DMS114 treated with DMSO at 0.1 percent for 48 hours (cell line): Measurements from ENCODE around the gene NRDC.
A peak's percentile ranks its signal among the peaks of the same experiment; 100 is the strongest.

Experiments
- DNase-seq: peaks from one replicate; lab custom pipeline; 2025; ENCODE audit not compliant: unreplicated experiment; lab: John Stamatoyannopoulos, UW

The NRDC gene, protein sequence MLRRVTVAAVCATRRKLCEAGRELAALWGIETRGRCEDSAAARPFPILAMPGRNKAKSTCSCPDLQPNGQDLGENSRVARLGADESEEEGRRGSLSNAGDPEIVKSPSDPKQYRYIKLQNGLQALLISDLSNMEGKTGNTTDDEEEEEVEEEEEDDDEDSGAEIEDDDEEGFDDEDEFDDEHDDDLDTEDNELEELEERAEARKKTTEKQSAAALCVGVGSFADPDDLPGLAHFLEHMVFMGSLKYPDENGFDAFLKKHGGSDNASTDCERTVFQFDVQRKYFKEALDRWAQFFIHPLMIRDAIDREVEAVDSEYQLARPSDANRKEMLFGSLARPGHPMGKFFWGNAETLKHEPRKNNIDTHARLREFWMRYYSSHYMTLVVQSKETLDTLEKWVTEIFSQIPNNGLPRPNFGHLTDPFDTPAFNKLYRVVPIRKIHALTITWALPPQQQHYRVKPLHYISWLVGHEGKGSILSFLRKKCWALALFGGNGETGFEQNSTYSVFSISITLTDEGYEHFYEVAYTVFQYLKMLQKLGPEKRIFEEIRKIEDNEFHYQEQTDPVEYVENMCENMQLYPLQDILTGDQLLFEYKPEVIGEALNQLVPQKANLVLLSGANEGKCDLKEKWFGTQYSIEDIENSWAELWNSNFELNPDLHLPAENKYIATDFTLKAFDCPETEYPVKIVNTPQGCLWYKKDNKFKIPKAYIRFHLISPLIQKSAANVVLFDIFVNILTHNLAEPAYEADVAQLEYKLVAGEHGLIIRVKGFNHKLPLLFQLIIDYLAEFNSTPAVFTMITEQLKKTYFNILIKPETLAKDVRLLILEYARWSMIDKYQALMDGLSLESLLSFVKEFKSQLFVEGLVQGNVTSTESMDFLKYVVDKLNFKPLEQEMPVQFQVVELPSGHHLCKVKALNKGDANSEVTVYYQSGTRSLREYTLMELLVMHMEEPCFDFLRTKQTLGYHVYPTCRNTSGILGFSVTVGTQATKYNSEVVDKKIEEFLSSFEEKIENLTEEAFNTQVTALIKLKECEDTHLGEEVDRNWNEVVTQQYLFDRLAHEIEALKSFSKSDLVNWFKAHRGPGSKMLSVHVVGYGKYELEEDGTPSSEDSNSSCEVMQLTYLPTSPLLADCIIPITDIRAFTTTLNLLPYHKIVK

DNA sequence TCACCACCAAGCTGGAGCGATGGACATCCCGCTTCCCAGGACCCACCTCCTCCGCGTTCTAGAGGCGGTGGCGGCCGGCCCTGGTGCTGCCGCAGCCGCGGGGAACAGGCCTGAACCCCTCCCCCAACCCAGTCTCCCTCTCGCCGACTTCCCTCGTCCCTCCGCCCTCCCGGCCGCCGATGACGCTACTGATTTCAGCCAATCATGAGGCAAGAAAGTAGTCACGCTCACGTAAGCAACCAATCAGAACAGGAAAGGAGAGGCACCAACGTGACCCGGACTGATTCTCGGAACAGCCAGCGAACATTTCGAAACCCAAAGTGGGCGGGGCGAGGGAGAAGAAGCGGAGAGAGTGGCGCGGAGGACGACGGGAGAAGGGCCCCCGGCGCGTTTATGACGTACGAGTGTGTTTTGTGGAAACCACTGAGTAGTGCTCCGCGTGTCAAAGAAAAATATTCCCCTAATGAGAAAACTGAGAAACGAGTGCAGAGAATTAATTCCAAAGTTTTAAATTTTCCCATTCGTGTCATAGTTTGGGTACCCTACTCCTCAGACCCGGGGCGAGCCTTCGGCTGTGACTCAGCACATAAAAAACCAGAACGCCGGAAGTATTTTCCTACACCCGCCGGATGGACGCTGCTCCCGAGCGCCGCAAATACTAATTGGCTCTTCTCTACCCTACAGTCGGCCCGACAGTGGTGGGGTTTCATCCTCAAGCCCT lies at the start of gene NRDC:
NRDC (minus strand) TSS at position 112 of the 721 bp plus-strand sequence. CDS start 112 bp downstream, outside the sequence.
- peak; percentile 100 for DNase-seq

DNA sequence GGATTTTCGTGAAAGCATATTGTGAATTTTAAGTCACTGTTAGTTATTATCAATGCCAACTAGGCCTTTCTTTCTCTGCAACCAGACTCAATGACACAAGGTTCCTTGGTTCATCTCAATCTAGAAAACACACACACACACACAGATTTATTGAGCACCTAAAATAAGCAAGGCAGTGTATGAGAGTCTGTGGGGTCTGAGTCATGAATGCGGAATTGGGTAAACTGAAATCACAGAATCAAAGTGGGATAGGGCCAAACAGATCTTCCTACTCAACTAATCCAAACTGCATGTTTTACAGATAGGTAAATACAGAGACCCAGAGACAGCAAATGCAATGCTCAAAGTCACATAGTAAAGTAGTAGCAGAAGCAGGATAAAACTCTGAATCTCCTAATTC lies 48.5 kb upstream of the NRDC start:
- DNase-seq = no peak

DNA sequence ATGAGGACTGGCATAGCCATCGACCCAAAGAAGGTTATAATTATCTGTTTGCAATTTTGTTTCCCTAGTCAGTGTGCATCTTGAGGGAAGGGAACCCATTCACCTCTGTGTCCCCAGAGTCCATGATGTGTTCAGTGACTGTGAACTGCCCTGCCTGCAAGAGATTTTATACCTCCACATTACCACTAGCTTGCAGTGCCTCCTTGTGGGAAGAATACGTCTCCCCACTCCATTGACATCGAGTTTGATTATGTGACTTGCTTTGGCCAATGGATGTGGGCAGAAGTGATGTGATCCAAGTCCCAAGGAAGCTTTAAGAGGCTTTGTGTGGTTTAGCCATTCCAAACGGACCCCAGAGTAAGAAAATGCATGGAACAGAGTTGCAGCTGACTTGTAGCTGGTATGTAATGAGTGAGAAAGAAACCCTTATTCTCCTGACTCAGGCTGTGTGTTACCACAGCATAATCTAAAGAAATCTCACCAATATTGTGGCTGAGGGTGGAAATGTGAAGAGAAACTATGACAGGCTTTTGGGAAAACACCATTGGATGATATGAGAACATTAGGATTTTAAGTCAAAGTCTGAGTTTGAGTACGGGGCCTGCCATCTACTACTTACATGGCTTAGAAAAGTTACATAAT lies 47.8 kb upstream of the NRDC start:
- no peak for DNase-seq

DNA sequence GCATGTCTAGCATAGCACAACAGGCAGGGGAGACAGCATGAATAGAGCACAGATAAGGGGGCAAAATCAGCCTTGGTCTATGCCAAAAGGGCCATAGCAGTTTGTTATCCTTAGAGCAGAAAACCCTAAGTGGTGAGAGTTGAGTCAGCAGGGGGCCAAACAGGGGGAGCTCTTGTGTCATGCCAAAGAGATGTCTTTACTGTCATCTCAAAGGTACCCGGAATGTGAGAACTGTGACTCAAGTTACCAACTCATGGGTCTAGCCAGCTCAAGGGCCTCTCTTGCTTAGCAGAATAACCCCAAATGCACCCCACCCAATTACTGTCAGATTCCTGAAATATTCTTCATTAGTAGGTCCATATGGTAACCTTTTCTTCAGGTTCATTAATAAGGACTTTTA lies 45.9 kb upstream of the NRDC start:
- no peak for DNase-seq

DNA sequence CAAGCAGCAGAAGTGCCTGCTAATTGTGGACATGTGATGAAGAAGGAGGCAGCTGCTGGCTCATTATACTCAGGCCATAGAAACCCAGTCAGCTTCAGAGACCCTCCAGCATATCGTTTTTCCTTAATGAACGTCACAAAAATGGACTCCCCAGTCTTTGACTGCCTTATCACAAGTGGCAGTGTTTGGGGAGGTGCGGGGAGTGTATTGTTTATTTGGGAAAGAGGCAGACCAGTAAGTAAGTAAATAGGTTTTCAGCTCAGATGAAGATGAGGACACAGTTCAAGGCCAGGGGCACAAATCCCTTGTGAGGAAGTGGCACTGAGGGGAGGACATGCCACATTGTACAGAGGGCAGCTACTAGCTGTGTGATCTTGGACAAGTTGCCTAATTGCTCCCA lies 43.5 kb upstream of the NRDC start:
- no peak for DNase-seq

DNA sequence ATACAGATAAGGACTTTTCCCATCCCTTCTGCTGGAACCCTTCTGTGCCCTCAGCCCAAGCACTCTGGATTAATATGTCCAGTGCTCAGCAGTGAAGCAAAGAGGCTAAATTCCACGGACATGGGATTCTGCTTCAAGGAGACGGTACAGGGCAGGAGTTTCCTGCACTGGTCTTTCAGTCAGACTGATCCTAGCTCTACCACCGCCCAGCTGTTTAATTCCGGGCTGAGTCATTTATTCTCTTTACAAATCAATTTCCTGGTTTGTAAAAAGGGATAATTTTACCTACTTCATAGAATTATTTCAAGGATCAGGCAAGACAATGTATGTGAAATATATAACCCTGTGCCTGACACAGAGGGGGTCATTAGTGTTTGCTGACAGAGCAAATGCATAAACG lies 41.6 kb upstream of the NRDC start:
- DNase-seq = no peak

DNA sequence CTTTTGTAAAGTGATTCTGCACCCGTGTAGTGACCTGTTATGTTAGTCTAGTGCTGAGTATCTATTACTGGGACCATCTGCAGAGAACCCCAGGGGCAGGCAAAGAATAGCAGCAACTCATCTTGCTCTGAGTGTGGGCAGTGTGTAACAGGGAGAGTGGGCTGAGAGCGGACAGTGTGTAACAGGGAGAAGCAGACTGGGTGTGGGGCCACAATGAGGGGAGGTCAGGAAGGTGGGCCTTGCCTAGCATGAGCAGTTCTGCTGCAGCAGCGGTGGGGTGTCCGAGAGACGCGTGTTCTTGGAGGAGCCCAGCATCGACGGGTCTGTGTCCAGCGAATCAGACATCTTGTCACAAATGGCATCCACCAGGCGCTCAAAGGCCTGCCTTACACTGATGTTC lies 41.2 kb upstream of the NRDC start:
- DNase-seq = no peak

DNA sequence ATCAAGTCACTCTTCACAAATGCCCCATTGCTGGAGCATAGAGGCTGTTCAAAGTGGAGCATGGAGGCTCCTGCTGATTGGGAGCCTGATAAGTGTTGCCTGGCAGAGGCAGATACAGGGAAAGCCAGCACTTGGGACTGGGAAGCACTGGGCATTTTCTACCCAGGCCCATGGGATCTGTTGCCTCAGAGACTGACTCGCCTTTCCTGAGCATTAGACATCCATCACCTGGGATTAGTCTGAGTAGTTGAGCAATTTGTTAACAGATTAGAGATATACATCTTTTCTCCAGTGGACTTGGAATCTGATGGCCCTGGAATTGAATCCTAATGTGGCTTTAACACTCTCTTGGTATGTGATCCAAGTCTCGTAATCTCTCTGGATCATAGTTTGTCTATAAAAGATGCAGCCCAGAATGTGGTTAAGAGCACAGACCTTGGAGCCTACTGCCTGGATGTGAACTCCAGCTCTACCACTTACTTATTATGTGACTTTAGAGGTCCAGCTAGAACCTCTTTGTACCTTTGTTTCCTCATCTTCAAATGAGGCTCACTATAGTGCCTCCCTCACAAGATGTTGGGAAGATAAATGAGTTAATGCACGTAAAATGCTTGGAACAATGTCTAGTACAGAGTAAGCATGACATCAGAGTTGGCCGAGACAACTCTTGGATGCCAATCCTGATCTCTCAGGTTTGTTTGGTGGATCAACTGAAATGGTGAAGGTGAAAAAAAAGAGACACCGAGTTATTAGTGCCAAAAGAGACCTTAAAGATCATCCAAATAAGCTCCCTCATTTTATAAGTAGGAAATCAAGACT lies 38.3 kb upstream of the NRDC start:
- DNase-seq = no peak

DNA sequence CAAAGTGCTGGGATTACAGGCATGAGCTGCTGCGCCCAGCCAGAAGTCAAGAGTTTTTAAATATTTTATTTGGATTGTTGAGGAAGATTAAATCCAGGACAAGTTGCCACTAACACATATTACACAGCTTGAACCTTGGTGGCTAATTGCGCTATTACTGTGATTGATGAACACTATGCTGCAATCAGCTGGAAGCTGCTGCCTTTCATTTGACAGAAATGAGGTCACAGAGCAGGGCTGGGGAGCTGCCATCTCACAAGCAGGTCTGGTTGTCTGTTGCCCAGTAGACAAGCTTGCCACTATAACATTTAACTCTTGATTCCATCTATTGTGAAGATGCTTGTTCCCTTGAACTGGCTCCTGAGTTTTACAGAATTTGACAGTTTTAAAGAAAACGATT lies 37.4 kb upstream of the NRDC start:
- DNase-seq = no peak

DNA sequence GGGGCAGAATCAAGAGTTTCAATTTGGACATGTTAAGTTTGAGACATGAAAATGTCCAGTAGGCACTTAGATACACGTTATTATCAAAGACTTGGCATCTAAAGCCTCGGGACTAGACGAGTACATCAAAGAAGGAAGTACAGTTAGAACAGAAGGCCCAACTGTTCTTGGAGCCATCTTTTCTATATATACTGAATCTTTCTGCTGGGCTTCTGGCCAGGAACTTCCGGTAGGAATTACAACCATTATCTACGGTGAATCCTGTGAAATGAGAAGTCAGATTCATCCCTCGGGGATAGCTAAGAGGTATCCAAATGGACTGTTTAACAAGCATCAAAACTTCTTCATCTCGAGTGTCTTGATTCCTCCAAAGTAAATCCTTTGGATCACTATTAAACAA lies 34.4 kb upstream of the NRDC start:
- DNase-seq = no peak

DNA sequence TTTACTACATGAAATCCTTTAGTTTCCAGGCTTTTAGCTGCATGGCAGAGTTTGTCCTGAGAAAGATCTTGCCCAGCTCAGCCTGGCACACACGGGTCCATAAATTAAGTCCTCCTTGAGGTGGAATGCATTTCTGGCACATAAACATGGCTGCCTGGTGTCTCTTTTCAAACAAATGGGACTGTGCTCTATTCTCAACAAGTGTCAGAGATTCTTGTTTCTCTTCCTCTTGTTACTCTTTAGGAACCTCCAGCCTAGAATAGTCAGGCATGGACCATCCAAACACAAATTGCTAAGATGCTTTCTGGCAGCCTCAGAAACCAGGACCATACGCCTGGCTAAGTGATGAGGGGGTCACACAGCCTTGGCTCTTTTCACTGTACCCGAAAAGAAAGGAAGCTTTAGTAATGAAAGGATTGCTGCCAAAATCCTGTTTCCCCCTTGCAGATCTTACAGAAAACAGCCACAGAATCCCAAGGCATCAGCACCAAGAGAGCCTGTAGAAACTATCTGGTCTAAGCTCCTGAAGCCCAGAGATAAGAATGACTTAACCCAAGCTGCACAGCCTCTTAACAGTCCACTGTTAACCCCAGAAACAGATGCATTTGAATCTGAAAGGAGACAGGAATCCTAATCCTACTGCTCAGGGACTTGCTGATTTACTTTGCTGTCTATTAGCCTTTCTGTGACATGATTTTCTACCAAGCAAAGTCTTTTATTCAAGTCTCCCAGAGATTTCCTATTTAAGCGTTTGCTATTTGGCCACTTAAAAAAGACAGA lies 31.9 kb upstream of the NRDC start:
- no peak for DNase-seq

DNA sequence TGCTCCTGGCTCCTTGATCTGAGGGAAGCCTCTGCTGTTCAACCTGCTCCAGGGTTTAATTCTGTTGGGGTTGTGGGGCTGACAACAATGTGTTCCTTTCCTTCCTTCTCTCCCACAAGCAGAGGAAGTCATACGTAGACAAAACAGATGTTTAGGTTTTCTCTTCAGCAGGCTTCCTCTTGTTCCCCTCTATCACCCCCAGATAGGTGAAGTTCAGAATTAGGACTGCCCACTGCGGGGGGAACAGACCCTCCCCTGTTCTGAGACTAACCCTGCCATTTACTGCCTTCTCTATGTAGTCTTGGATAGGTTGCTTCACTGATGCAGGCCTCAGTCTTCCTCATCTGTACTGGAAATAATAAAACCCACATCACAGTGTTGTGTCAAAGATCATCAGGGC lies 30.0 kb upstream of the NRDC start:
- DNase-seq = no peak

DNA sequence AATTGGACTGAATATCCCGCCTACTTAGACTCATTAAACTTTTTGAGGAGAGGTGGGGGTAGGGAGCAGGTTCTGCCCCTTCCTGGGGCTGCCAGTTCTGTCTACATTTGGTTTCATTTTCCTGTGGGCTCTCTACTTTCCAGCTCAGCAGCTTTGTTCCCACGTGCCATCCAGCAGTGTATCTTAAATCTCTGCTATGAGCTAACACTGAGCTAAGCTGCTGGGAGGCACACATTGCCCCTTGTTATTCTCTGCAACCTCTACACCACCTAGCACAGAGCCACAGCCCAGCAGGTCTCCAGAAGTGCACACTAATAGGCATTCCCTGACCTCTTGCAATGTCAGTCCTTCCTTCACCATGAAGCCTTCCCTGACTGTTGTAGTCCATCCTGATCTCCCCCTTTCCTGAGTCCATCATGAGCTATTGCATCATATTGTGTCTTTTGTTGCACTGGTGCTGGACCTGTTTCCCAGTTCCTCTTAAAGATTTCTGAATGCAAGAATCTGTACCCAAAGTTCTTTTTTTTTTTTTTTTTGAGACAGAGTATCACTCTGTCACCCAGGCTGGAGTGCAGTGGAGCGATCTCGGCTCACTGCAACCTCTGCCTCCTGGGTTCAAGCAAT lies 28.7 kb upstream of the NRDC start:
- no peak for DNase-seq

DNA sequence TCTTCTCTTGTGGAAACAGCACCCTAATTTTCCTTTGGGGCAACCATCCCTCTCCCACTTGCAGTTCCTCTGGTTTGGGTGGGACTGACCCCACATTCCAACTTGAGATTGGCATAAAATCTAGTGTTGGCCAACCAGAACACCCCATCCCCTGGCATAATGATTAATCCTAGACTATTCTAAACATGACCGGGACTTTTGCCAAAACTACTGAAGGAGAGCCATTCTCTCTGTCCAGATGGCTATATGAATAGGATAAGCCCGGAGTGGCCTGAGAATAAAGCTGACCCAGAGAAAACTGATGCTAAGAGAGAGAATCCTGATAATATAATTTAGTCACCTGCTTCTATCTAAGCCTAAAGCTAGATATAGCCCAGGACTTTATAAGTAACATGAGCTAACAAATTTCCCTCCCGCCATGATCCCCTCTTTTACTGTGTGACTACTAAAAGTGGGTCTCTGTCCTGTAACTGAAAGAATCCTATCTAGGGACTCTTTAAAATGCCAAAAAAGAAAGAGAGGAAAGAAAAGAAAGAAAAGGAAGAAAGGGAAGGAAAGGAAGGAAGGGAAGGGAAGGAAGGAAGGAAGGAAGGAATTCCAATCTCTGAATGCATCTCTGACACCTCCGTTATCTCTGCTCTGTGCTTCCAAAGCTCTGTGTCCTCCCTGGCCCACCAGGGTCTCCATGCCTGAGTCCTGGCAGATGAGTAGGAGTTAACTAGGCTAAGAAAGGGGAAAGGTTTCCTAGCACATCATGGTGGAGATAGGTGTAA lies 28.0 kb upstream of the NRDC start:
- no peak for DNase-seq

DNA sequence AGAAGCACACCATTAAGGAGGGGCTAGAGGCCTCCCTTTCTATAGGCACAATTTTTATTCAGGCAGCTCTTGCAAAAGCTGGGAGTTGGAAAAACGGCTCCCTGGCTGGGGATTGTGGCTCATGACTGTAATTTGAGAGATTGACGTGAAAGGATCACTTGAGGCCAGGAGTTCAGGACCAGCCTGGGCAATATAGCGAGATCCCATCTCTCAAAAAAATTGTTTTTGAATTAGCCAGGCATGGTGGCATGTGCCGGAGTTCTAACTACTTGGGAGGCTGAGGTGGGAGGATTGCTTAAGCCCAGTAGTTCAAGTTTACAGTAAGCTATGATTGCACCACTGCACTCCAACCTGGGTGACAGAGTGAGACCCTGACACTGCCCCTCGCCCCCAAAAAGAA lies 23.9 kb upstream of the NRDC start:
- DNase-seq = no peak

DNA sequence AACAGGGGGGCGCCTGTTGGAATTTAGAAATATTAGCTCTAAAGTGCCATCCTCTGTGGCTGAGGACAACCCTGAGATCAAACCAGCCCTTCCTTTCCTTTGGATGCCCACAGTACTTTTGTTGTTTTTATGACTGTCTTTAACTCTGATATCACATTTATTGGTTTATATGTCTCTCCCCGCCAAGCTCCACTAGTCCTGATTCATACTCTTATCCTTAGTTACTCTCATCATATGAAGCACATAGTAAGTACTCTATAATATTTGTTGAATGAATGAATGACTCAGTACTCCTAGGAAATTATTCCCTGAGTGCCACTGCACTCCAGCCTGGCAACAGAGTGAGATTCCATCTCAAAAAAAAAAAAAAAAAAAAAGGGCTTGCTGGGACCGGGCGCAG lies 22.6 kb upstream of the NRDC start:
- no peak for DNase-seq

DNA sequence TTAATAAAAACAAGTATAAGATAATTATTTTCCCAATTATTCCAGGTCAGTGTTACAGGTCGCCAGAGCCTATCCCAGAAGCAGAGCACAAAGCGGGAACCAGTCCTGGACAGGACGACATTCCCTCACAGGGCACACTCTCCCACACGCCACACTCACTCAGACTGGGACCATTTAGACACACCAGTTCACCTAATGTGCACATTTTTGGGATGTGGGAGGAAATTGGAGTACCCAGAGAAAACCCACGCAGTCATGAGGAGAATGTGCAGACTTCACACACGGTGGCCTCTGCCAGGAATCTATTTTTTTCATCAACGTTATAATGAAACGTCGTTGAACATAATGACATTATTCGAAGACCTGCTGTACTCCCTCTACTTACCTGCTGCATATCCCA lies 20.5 kb upstream of the NRDC start:
- DNase-seq = no peak
